ENCODE data around the gene RETREG3.
A peak's percentile ranks its signal among the peaks of the same experiment; 100 is the strongest.
"Not testable (repeated sequence)": the region's sequence is repeated elsewhere in the genome, so short reads cannot be mapped to it uniquely, and the experiment has no call there.

The RETREG3 gene

GRCh38 chr17:42609814-42610801 is 934 bp upstream of the RETREG3 start:
- DNase-seq = not testable (repeated sequence)

GRCh38 chr17:42608305-42609181 is 631 bp downstream of the RETREG3 start:
- no peak for DNase-seq

GRCh38 chr17:42607769-42608168 is 1.4 kb downstream of the RETREG3 start:
- DNase-seq = no peak

- DNase-seq = no peak
These were observed 5.9 kb downstream of the RETREG3 start for GRCh38 chr17:42603318-42603717.

- no peak for DNase-seq
These were observed 10.3 kb downstream of the RETREG3 start for GRCh38 chr17:42598905-42599304.

- DNase-seq = no peak
These were observed 12.8 kb downstream of the RETREG3 start for GRCh38 chr17:42596386-42596785.

- DNase-seq = no peak
These were observed 17.8 kb downstream of the RETREG3 start for GRCh38 chr17:42591411-42591810.

- no peak for DNase-seq
These were observed 18.3 kb downstream of the RETREG3 start for GRCh38 chr17:42590886-42591285.

- no peak for DNase-seq
These were observed 22.5 kb downstream of the RETREG3 start for GRCh38 chr17:42586514-42587230.

- DNase-seq = no peak
These were observed 23.8 kb downstream of the RETREG3 start for GRCh38 chr17:42585353-42585752.

- no peak for DNase-seq
These were observed 24.3 kb downstream of the RETREG3 start for GRCh38 chr17:42584880-42585279.

- DNase-seq = no peak
These were observed 27.4 kb downstream of the RETREG3 start for GRCh38 chr17:42581744-42582270.

- no peak for DNase-seq
These were observed 29.2 kb downstream of the RETREG3 start for GRCh38 chr17:42579794-42580551.

GRCh38 chr17:42578282-42578869 is 30.8 kb downstream of the RETREG3 start:
- DNase-seq = peak; percentile 84

- DNase-seq = peak; percentile 96
These were observed 31.5 kb downstream of the RETREG3 start, which contains the start of gene PSMC3IP for GRCh38 chr17:42577532-42578281. TSS of gene PSMC3IP (minus strand) at chr17:42577729. CDS start at chr17:42577686, 43 bp downstream.

- DNase-seq = no peak
These were observed 32.0 kb downstream of the RETREG3 start for GRCh38 chr17:42577140-42577531.

GRCh38 chr17:42574463-42574862 is 34.7 kb downstream of the RETREG3 start:
- no peak for DNase-seq

- DNase-seq = no peak
These were observed 36.1 kb downstream of the RETREG3 start for GRCh38 chr17:42573095-42573494.

- DNase-seq = no peak
These were observed 37.5 kb downstream of the RETREG3 start for GRCh38 chr17:42571435-42572225.
